IPS DF 19.7 (cell line): ENCODE measurements around the gene PRRT1.

Experiments
- DNase-seq: peaks from one replicate; pipeline ENCODE4 v3.0.0-alpha.2; 2013; ENCODE audit warnings: low read depth, low spot score

Gene PRRT1

GRCh38 chr6:32175711-32176475, 24.2 kb upstream of the PRRT1 start, which contains the start of gene AGPAT1:
AGPAT1 (minus strand) TSS chr6:32176084; CDS start chr6:32171496, 4,588 bp downstream.
- DNase-seq, result peak; percentile 95

- no peak for DNase-seq
Observed at GRCh38 chr6:32175322-32175710, 23.6 kb upstream of the PRRT1 start.

GRCh38 chr6:32174416-32174815, 22.7 kb upstream of the PRRT1 start:
- no peak for DNase-seq

GRCh38 chr6:32173051-32173727, 21.4 kb upstream of the PRRT1 start:
- no peak for DNase-seq

- DNase-seq, result no peak
Observed at GRCh38 chr6:32171234-32171633, 19.5 kb upstream of the PRRT1 start.

GRCh38 chr6:32170294-32170693, 18.6 kb upstream of the PRRT1 start:
- no peak for DNase-seq

GRCh38 chr6:32168807-32169591, 17.3 kb upstream of the PRRT1 start:
- no peak for DNase-seq

- DNase-seq, result no peak
Observed at GRCh38 chr6:32168350-32168749, 16.6 kb upstream of the PRRT1 start.

GRCh38 chr6:32167761-32168262, 16.1 kb upstream of the PRRT1 start:
- DNase-seq, result no peak

- DNase-seq, result no peak
Observed at GRCh38 chr6:32167154-32167760, 15.5 kb upstream of the PRRT1 start.

- DNase-seq, result no peak
Observed at GRCh38 chr6:32166411-32167061, 14.8 kb upstream of the PRRT1 start.

- DNase-seq, result no peak
Observed at GRCh38 chr6:32164295-32164694, 12.6 kb upstream of the PRRT1 start, which contains the start of gene EGFL8. EGFL8 (plus strand) TSS chr6:32164595; CDS start chr6:32166166, 1,571 bp downstream.

GRCh38 chr6:32163559-32164258, 12.0 kb upstream of the PRRT1 start:
- no peak for DNase-seq

GRCh38 chr6:32158052-32158451, 6.3 kb upstream of the PRRT1 start:
- DNase-seq, result no peak

- no peak for DNase-seq
Observed at GRCh38 chr6:32156891-32157290, 5.2 kb upstream of the PRRT1 start.

- DNase-seq, result no peak
Observed at GRCh38 chr6:32154514-32155161, 2.9 kb upstream of the PRRT1 start.

- DNase-seq, result no peak
Observed at GRCh38 chr6:32153564-32154513, 2.1 kb upstream of the PRRT1 start, which contains the start of gene PPT2. PPT2 (plus strand) TSS chr6:32154141; CDS start chr6:32154595, 454 bp downstream.

- DNase-seq, result no peak
Observed at GRCh38 chr6:32152769-32153563, 1.2 kb upstream of the PRRT1 start.
